ENCODE data around the gene KBTBD4. TPM values are rescaled to one million over a fixed set of nuclear protein-coding genes. Genes with fewer than 3 reads are reported as not detected.
"Not testable (repeated sequence)": the region's sequence is repeated elsewhere in the genome, so short reads cannot be mapped to it uniquely, and the experiment has no call there.

KBTBD4 gene
- total RNA-seq, 1 experiment from 2014 or later: 44.7 TPM

DNA sequence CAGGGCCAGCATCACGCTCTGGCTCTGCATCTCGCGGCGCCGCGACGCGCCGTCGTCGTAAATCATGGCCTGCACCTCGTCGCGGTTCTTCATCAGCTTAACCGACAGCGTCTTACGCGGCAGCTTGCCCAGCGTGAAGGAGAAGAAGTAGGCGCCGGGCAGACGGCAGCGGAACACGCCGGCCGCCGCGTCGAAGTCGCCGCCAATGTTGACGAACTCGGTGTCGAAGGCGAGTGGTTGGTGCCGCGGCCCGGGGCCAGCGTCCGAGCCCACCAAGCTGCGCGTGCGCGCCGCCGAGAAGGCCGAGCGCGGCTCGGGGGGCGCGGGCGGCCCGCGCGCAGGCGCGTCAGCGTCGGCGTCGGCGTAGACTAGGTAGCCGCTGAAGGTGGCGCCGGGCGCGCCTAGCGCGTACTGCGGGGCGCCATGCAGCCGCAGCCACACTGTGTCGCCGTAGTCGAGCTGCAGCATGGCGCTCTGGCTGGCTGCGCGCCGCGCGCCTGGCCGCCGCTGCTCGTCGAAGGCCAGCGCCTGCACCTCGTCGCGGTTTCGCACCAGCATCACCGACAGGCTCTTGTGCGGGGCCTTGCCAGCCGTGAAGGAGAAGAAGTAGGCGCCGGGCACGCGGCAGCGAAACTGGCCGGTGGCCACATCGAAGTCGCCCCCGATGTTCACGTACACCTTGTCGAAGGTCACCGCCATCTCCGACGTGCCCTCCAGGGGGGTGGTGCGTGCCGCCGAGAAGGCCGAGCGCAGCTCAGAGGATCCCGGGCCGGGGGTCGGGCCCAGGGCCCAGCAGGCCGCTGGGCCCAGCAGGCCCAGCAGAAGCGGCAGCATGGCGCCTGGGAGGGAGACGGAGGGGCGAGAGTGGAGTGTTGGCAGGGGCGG is 11.4 kb upstream of the KBTBD4 start:
- no peak for DNase-seq (ENCODE audit: low spot score)

DNA sequence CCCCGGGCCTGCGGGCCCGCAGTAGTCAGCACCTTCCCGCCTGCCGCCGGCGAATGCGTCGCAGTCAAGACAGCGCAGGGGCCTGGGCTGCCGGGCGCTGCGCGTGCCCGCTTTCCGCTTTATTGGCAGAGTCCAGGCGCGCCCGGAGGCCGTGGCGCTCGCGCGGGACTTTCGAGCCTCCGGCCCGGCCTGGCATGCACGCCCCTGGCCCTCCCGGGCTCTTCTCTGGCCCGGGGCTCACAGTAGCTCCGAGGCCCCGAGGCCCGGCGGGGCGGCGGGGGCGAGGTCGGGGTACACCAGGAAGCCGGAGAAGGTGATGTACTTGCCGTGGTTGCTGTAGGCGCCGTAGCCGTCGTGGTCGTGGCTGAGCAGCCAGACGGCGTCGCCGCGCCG is 10.8 kb upstream of the KBTBD4 start:
- DNase-seq (ENCODE audit: low spot score): no peak

GRCh38 chr11:47589118-47589517 is 10.3 kb upstream of the KBTBD4 start:
- no peak for DNase-seq (ENCODE audit: low spot score)

DNA sequence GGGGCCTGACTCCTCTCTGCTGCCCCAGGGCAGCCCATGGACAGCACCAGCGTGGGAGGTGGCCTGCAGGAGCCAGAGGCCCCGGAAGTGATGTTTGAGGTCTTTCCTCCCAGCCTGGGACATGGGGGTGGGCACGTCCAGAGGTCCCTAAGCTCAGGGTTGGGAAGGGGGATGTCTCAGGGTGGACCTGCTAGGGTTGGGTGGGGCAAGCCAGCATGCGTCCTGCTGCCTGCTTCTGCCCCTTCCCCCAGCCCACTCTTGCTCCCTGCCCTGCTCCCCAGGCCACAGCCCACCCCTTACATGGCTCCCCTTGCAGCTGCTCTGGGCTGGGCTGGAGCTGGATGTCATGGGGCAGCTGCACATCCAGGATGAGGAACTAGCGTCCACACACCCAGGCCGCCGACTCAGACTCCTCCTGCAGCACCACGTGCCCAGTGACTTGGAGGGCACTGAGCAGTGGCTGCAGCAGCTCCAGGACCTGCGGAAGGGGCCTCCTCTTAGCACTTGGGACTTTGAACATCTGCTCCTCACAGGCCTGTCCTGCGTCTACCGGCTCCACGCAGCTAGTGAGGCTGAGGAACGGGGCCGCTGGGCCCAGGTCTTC is 9.1 kb upstream of the KBTBD4 start:
- no peak for DNase-seq (ENCODE audit: low spot score)

- no peak for DNase-seq (ENCODE audit: low spot score)
Observed at GRCh38 chr11:47587039-47587716, 8.4 kb upstream of the KBTBD4 start.

DNA sequence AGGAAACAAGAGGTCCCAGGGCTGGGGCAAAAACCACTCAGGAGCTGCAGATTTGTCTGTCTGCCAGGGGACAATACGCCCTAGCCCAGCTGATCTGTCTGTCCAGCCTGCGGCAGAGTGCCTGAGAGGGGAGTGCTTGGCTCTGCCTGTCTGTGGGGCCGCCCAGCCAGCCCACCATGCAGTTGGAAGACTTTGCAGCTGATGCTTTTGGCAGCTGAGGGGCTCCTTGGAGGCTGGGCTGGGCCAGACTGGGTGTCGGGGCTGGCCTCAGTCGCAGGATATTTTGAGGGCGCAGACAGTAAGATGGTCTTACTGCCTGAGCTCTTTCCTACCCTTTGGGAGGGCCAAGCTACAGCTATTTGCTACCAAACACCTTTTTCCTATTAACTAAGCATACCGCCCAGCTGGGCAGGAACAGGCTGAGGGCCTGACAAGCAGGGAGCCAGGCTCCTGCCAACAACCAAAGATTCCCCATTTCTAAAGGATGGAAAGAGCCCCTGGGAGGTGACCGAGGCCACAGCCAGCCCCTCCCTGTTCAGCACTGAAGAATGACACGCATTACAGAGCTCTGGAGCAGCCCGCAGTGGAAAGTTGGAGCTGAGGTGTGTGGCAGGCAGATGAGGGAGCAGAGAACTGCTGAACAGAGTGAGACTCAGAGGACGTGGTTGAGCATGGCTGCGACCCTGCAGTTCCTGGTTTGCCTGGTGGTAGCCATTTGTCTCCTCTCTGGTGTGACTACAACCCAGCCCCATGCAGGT is 7.5 kb upstream of the KBTBD4 start, which contains the start of gene FAM180B:
Gene FAM180B, plus strand, starts transcription at position 581 of the 758 bp plus-strand sequence. Its CDS starts 91 bp downstream, at position 672.
- no peak for DNase-seq (ENCODE audit: low spot score)

DNA sequence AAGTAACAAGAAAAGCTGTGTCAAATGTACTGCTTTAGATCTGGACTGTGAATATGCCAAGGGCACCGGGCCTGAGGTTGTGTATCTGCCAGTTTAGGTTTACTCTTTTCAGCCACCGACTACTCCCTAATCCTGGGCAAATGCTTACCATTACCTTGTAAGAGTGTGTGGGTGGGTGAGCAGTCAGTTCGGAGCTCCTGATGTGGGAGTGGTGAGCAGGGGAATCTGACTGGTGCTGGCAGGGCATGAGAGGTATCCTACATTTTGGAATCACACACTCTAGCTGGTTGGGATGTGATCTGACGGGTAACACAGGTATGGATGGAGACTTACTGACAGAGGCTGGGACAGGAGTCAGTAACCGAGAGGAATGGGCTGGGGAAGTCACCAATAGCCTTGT is 5.1 kb upstream of the KBTBD4 start:
- DNase-seq (ENCODE audit: low spot score): no peak

GRCh38 chr11:47577460-47578041 is 1.2 kb downstream of the KBTBD4 start:
- DNase-seq (ENCODE audit: low spot score): no peak

DNA sequence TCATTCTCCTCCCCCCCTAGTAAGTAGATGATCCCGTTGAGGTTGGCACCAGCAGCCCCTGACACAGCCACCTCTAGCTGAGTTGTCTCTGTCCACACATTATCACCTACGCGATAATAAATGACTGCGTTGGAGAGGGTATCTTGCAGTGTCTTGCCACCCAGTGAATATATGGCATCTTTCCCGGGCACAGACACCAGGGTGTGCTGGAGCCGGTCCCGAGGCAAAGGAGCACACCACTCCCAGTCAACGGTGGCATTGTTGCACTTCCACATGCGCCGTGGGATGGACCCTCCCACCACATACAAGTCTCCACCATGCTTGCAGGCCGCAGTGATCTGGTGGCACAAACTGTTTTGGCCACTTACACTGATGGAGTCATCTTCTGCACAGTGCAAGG is 5.4 kb downstream of the KBTBD4 start:
- no peak for DNase-seq (ENCODE audit: low spot score)

GRCh38 chr11:47572715-47573255 is 6.0 kb downstream of the KBTBD4 start:
- no peak for DNase-seq (ENCODE audit: low spot score)

- peak; percentile 48 for DNase-seq (ENCODE audit: low spot score)
Observed at GRCh38 chr11:47571895-47572294, 6.9 kb downstream of the KBTBD4 start.

GRCh38 chr11:47571357-47571729 is 7.4 kb downstream of the KBTBD4 start:
- DNase-seq (ENCODE audit: low spot score): no peak

GRCh38 chr11:47570651-47571356 is 8.0 kb downstream of the KBTBD4 start:
- no peak for DNase-seq (ENCODE audit: low spot score)

DNA sequence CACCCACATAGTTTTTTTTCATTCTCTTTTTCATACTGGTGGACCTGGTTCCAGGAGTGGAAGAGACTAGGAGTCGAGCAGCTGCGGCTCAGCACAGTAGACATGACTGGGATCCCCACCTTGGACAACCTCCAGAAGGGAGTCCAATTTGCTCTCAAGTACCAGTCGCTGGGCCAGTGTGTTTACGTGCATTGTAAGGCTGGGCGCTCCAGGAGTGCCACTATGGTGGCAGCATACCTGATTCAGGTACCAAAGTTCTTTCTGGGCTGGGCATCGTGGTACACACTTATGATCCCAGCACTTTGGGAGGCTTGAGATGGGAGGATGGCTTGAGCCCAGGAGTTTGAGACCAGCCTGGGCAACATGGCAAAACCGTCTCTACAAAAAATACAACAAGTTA is 9.1 kb downstream of the KBTBD4 start:
- DNase-seq (ENCODE audit: low spot score): no peak

DNA sequence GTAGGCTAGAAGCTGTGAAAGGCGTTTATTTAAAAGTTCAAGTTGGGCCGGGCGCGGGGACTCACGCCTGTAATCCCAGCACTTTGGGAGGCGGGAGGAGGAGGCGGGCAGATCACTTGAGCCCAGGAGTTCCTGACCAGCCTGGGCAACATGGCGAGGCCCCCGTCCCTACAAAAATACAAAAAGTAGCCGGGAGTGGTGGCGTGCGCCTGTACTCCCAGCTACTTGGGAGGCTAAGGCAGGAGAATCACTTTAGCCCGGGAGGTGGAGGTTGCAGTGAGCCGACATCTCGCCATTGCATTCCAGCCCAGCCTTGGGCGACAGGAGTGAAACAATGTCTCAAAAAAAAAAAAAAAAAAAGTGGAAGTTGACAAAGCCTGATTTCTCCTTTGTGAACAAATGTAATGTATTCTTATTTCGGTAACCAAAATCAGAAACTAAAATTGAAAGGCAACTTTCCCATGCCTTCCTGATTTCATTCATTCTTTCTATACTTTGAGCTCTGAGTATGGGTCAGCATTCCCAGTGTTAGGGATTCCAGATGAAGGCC is 12.5 kb downstream of the KBTBD4 start:
- DNase-seq (ENCODE audit: low spot score): no peak

- peak; percentile 40 for DNase-seq (ENCODE audit: low spot score)
Observed at GRCh38 chr11:47565340-47566148, 13.2 kb downstream of the KBTBD4 start, which contains the start of gene PTPMT1. TSS of gene PTPMT1 (plus strand) at chr11:47565599. CDS start at chr11:47565623, 24 bp downstream.

- no peak for DNase-seq (ENCODE audit: low spot score)
Observed at GRCh38 chr11:47564933-47565339, 13.8 kb downstream of the KBTBD4 start.

DNA sequence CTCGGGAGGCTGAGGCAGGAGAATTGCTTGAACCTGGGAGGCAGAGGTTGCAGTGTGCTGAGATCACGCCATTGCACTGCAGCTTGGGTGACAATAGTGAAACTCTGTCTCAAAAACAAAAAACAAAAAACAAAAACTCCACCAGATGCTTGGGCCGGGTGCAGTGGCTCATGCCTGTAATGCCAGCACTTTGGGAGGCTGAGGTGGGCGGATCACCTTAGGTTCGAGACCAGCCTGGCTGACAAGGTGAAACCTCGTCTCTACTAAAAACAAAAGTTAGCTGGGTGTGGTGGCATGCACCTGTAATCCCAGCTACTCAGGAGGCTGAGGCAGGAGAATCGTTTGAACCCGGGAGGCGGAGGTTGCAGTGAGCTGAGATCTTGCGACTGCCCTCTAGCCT is 14.4 kb downstream of the KBTBD4 start:
- DNase-seq (ENCODE audit: low spot score): not testable (repeated sequence)

DNA sequence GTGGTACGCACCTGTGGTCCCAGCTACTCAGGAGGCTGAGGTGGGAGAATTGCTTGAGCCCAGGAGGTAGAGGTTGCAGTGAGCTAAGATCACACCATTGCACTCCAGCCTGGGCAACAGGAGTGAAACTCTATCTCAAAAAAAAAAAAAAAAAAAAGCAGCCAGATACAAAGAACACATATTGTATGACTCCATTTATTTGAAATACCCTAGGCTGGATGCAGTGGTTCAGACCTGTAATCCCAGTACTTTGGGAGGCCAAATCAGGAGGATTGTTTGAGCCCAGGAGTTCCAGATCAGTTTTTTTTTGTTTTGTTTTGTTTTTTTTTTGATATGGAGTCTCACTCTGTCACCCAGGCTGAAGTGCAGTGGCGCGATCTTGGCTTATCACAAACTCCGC is 16.4 kb downstream of the KBTBD4 start:
- DNase-seq (ENCODE audit: low spot score): not testable (repeated sequence)

Measured in A172 (cell line).